OCI-LY7 (cell line): ENCODE results near the gene TWNK.

ENCODE experiments used
- CTCF ChIP-seq: fragments of 200-600 bp; sonication (generic); conservative IDR thresholded peaks from 2 replicates; pipeline ENCODE4 v1.5.1; 2014; ENCODE audit warnings: mild to moderate bottlenecking, antibody characterized with exemption, low read length, moderate library complexity, mixed read lengths
- EZH2phosphoT487 ChIP-seq: fragments of 200-600 bp; sonication (generic); IDR thresholded peaks from 2 replicates; pipeline ENCODE4 v1.6.1; 2018; ENCODE audit warnings: low read depth, borderline replicate concordance, mild to moderate bottlenecking, mixed run types, antibody characterized with exemption, low read length, moderate library complexity, mixed read lengths

- TF ChIP-seq CTCF, result no peak
- no peak for TF ChIP-seq EZH2phosphoT487
Observed at GRCh38 chr10:100989088-100989487, 1.7 kb downstream of the TWNK start.
